ENCODE results near the gene CNRIP1.

CNRIP1 gene

GRCh38 chr2:68250196-68250595 lies 69.6 kb downstream of the CNRIP1 start:
- no peak for DNase-seq

DNA sequence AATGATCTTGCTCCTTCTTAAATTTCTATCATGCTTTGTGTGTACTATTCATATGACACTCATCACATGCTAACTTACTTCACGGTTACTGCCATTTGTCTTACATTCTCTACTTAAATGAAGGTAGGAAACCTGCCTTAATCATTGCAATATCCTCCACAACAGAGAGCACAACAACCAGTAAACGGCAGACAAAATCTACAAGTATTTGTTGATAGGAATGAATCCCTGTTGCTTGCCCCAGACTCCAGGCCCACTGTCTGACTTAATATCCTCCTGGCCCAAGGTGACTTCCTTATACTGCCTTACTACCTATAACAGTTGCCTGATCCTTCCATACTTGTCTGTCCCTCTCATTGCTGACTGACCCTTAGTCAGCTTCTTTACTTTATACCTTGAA lies 70.9 kb downstream of the CNRIP1 start:
- no peak for DNase-seq

DNA sequence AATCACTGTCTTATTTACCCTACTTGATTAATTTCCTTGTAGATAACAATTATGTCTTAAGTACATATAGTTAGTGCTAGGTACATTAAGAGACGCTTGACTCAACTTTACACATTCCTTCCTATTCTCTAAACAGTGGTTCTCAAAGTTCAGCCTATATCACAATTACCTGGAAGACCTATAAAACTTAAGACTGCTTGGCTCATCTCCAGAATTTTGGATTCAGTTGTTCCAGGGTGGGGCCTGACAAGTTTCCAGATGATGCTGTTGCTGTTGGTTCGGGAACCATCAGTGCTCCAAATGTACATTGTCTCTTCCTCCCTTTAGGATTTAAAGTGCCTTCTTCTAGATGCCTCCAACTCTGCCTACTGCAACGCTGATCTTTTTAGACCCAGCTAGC lies 71.4 kb downstream of the CNRIP1 start:
- no peak for DNase-seq

- DNase-seq, result no peak
These were observed 73.4 kb downstream of the CNRIP1 start for GRCh38 chr2:68246396-68246795.

- no peak for DNase-seq
These were observed 74.1 kb downstream of the CNRIP1 start for GRCh38 chr2:68245672-68246071.

- DNase-seq, result no peak
These were observed 74.7 kb downstream of the CNRIP1 start for GRCh38 chr2:68245066-68245465.

GRCh38 chr2:68244456-68244855 lies 75.3 kb downstream of the CNRIP1 start:
- DNase-seq, result no peak

Measured in stimulated activated CD4-positive, alpha-beta T cell treated with anti-CD3 and anti-CD28 coated beads, Interleukin-4, amount 100 ng/mL, for 24 hours (primary cell).